Measurements from ENCODE around the gene GPC2.
"Not testable (repeated sequence)": the region's sequence is repeated elsewhere in the genome, so short reads cannot be mapped to it uniquely, and the experiment has no call there.

The GPC2 gene

GRCh38 chr7:100220586-100221230 lies 43.5 kb upstream of the GPC2 start:
- H3K4me2 ChIP-seq (ENCODE audit: low read depth, low read length): peak overlapping the region; percentile 84
- H3K9ac ChIP-seq (ENCODE audit: low read length): peak overlapping the region; percentile 89
- no peaks in the 10 kb centered on the region for H3K27me3 ChIP-seq (replicated peaks; ENCODE audit: insufficient read depth, low read length)
- H3K36me3 ChIP-seq (replicated peaks; ENCODE audit: insufficient read depth, low read length): no peaks in the 10 kb centered on the region
- peaks cover 41% of the 10 kb centered on the region for H3K4me1 ChIP-seq (ENCODE audit: low read length)
- H3F3A ChIP-seq (ENCODE audit: insufficient read depth, low read length): peaks cover 14% of the 10 kb centered on the region
- H3K4me3 ChIP-seq (ENCODE audit: low read length): peak overlapping the region; percentile 57; the same call in 1 of the 2 replicates
- H2AFZ ChIP-seq (ENCODE audit: low read length): no peak overlapping the region
- H3K79me2 ChIP-seq (ENCODE audit: low read length): peaks cover 35% of the 10 kb centered on the region
- no peaks in the 10 kb centered on the region for H3K9me3 ChIP-seq (replicated peaks; ENCODE audit: insufficient read depth, low read length)
- DNase-seq: no peak
- H3K9me2 ChIP-seq (replicated peaks; ENCODE audit: insufficient read depth, low read length): no peaks in the 10 kb centered on the region
- peak overlapping the region; percentile 97 for H3K27ac ChIP-seq (ENCODE audit: low read length)
- no peaks in the 10 kb centered on the region for H4K20me1 ChIP-seq (ENCODE audit: insufficient read depth, low read length)
- TF ChIP-seq EZH2phosphoT487 (IDR thresholded peaks at IDR 0.05; ENCODE audit: low read length) (no peak), CTCF (IDR thresholded peaks at IDR 0.05; ENCODE audit: low read length) (no peak), EZH2 (optimal IDR thresholded peaks at IDR 0.05; ENCODE audit: low read depth, low read length) (no peak)

GRCh38 chr7:100219801-100220585 lies 42.8 kb upstream of the GPC2 start, which contains the start of gene PVRIG:
TSS of gene PVRIG (plus strand) at chr7:100219949. CDS start at chr7:100219971, 22 bp downstream.
- not testable (repeated sequence) for DNase-seq
- Histone ChIP-seq H3F3A (ENCODE audit: insufficient read depth, low read length) (peaks cover 14% of the 10 kb centered on the region), H3K4me1 (ENCODE audit: low read length) (peaks cover 41% of the 10 kb centered on the region)

GRCh38 chr7:100219271-100219737 lies 42.1 kb upstream of the GPC2 start:
- no peaks in the 10 kb centered on the region for H3K27me3 ChIP-seq (replicated peaks; ENCODE audit: insufficient read depth, low read length)
- no peaks in the 10 kb centered on the region for H4K20me1 ChIP-seq (ENCODE audit: insufficient read depth, low read length)
- H3K79me2 ChIP-seq (ENCODE audit: low read length): peaks cover 31% of the 10 kb centered on the region
- H3F3A ChIP-seq (ENCODE audit: insufficient read depth, low read length): peaks cover 14% of the 10 kb centered on the region
- H3K4me3 ChIP-seq (ENCODE audit: low read length): no peak overlapping the region
- no peaks in the 10 kb centered on the region for H3K36me3 ChIP-seq (replicated peaks; ENCODE audit: insufficient read depth, low read length)
- 0 out of 2 replicates have a peak overlapping the region, but pooled peaks have one; percentile 84 for H3K4me2 ChIP-seq (ENCODE audit: low read depth, low read length)
- H2AFZ ChIP-seq (ENCODE audit: low read length): no peak overlapping the region
- H3K9me2 ChIP-seq (replicated peaks; ENCODE audit: insufficient read depth, low read length): no peaks in the 10 kb centered on the region
- H3K4me1 ChIP-seq (ENCODE audit: low read length): peaks cover 41% of the 10 kb centered on the region
- no peak for TF ChIP-seq EZH2phosphoT487 (IDR thresholded peaks at IDR 0.05; ENCODE audit: low read length)
- no peak for TF ChIP-seq CTCF (IDR thresholded peaks at IDR 0.05; ENCODE audit: low read length)
- no peak for TF ChIP-seq EZH2 (optimal IDR thresholded peaks at IDR 0.05; ENCODE audit: low read depth, low read length)
- no peak overlapping the region; the same call in 1 of the 2 replicates for H3K9ac ChIP-seq (ENCODE audit: low read length)
- peak overlapping the region; percentile 97; the same call in 1 of the 2 replicates for H3K27ac ChIP-seq (ENCODE audit: low read length)
- no peak for DNase-seq
- no peaks in the 10 kb centered on the region for H3K9me3 ChIP-seq (replicated peaks; ENCODE audit: insufficient read depth, low read length)

More at GRCh38 chr7:100219801-100220585, 42.8 kb upstream of the GPC2 start, which contains the start of gene PVRIG:
- peak within 1 kb of the TSS; percentile 84 for H3K4me2 ChIP-seq (ENCODE audit: low read depth, low read length)
- not testable (repeated sequence) for H3K36me3 ChIP-seq (replicated peaks; ENCODE audit: insufficient read depth, low read length); H3K27me3 ChIP-seq (replicated peaks; ENCODE audit: insufficient read depth, low read length); H4K20me1 ChIP-seq (ENCODE audit: insufficient read depth, low read length); H3K9me3 ChIP-seq (replicated peaks; ENCODE audit: insufficient read depth, low read length); H2AFZ ChIP-seq (ENCODE audit: low read length); H3K9me2 ChIP-seq (replicated peaks; ENCODE audit: insufficient read depth, low read length)
- H3K4me3 ChIP-seq (ENCODE audit: low read length): peak within 1 kb of the TSS; percentile 57
- peaks cover 35% of the 10 kb centered on the region for H3K79me2 ChIP-seq (ENCODE audit: low read length)
- peak within 1 kb of the TSS; percentile 97 for H3K27ac ChIP-seq (ENCODE audit: low read length)
- peak within 1 kb of the TSS; percentile 89 for H3K9ac ChIP-seq (ENCODE audit: low read length)

GRCh38 chr7:100217934-100218333 lies 40.8 kb upstream of the GPC2 start:
- H3K36me3 ChIP-seq (replicated peaks; ENCODE audit: insufficient read depth, low read length); H3K4me2 ChIP-seq (ENCODE audit: low read depth, low read length); H3K4me3 ChIP-seq (ENCODE audit: low read length); H2AFZ ChIP-seq (ENCODE audit: low read length); H3K27me3 ChIP-seq (replicated peaks; ENCODE audit: insufficient read depth, low read length); H4K20me1 ChIP-seq (ENCODE audit: insufficient read depth, low read length); H3K9me2 ChIP-seq (replicated peaks; ENCODE audit: insufficient read depth, low read length); DNase-seq; H3K9ac ChIP-seq (ENCODE audit: low read length); H3K9me3 ChIP-seq (replicated peaks; ENCODE audit: insufficient read depth, low read length): not testable (repeated sequence)
- H3K27ac ChIP-seq (ENCODE audit: low read length): peak overlapping the region; percentile 13; the same call in 1 of the 2 replicates
- peaks cover 41% of the 10 kb centered on the region for H3K4me1 ChIP-seq (ENCODE audit: low read length)
- H3F3A ChIP-seq (ENCODE audit: insufficient read depth, low read length): peaks cover 14% of the 10 kb centered on the region
- peaks cover 26% of the 10 kb centered on the region for H3K79me2 ChIP-seq (ENCODE audit: low read length)
